Astrocyte (in vitro differentiated cells and primary cell): ENCODE measurements around the gene LBX1. TPM values are rescaled to one million over a fixed set of nuclear protein-coding genes. Genes with fewer than 3 reads are reported as not detected.

ENCODE experiments used
- DNase-seq: peaks from one replicate; pipeline ENCODE4 v3.0.0-alpha.2; 2010; ENCODE audit warnings: low read depth
- FAIRE-seq: peaks from 2 replicates; lab custom pipeline; 2011; peaks lifted over from hg19 to GRCh38; lab: Jason Lieb, UNC
- H2AFZ ChIP-seq: 2 replicates; pipeline ENCODE4 v1.6.0; 2012; ENCODE audit warnings: low read depth, low read length, inconsistent platforms
- H3K27ac ChIP-seq: 2 replicates; pipeline ENCODE4 v1.5.1; 2011; ENCODE audit warnings: low read depth, low read length, inconsistent platforms
- H3K27me3 ChIP-seq: 2 replicates; pipeline ENCODE4 v1.6.0; 2011; ENCODE audit warnings: low read length, inconsistent platforms; ENCODE audit not compliant: insufficient read depth
- H3K36me3 ChIP-seq: 2 replicates; pipeline ENCODE4 v1.5.1; 2011; ENCODE audit warnings: low read length, inconsistent platforms; ENCODE audit not compliant: insufficient read depth
- H3K4me1 ChIP-seq: 2 replicates; pipeline ENCODE4 v1.5.1; 2011; ENCODE audit warnings: low read length, inconsistent platforms; ENCODE audit not compliant: insufficient read depth
- H3K4me2 ChIP-seq: 2 replicates; pipeline ENCODE4 v1.6.0; 2012; ENCODE audit warnings: low read length, inconsistent platforms
- H3K4me3 ChIP-seq: 2 replicates; pipeline ENCODE4 v1.5.1; 2011; ENCODE audit warnings: low read depth, mild to moderate bottlenecking, low read length, inconsistent platforms; ENCODE audit not compliant: insufficient read depth
- H3K79me2 ChIP-seq: 2 replicates; pipeline ENCODE4 v1.6.0; 2012; ENCODE audit warnings: mild to moderate bottlenecking, low read length, inconsistent platforms; ENCODE audit not compliant: insufficient read depth
- H3K9ac ChIP-seq: 2 replicates; pipeline ENCODE4 v1.6.0; 2012; ENCODE audit warnings: mild to moderate bottlenecking, low read length, inconsistent platforms
- H3K9me3 ChIP-seq: 2 replicates; pipeline ENCODE4 v1.5.1; 2012; ENCODE audit warnings: low read depth, mild to moderate bottlenecking, low read length, inconsistent platforms; ENCODE audit not compliant: insufficient read depth
- H4K20me1 ChIP-seq: 2 replicates; pipeline ENCODE4 v1.6.0; 2012; ENCODE audit warnings: low read length, inconsistent platforms; ENCODE audit not compliant: insufficient read depth
- H3K27ac Mint-ChIP-seq: one replicate; pipeline ENCODE4 v1.8.0; 2021; ENCODE audit warnings: mild to moderate bottlenecking, mixed read lengths; ENCODE audit not compliant: unreplicated experiment
- H3K27me3 Mint-ChIP-seq: one replicate; pipeline ENCODE4 v1.8.0; 2021; ENCODE audit warnings: low read depth, mixed read lengths; ENCODE audit not compliant: unreplicated experiment
- H3K36me3 Mint-ChIP-seq: one replicate; pipeline ENCODE4 v1.8.0; 2021; ENCODE audit warnings: low read depth, mixed read lengths; ENCODE audit not compliant: unreplicated experiment
- H3K4me1 Mint-ChIP-seq: one replicate; pipeline ENCODE4 v1.8.0; 2021; ENCODE audit warnings: low read depth, mixed read lengths; ENCODE audit not compliant: unreplicated experiment
- H3K4me3 Mint-ChIP-seq: one replicate; pipeline ENCODE4 v1.8.0; 2021; ENCODE audit warnings: mild to moderate bottlenecking, moderate library complexity, mixed read lengths; ENCODE audit not compliant: unreplicated experiment
- H3K9me3 Mint-ChIP-seq: one replicate; pipeline ENCODE4 v1.8.0; 2021; ENCODE audit warnings: mild to moderate bottlenecking, mixed read lengths; ENCODE audit not compliant: unreplicated experiment
- EZH2 ChIP-seq: IDR thresholded peaks from 2 replicates; pipeline ENCODE4 v1.6.1; 2012; ENCODE audit warnings: mild to moderate bottlenecking, low read length, inconsistent platforms; ENCODE audit not compliant: insufficient read depth
- total RNA-seq: library from RNA; stranded (reverse); gene quantifications from 2 replicates; pipeline ENCODE4 v1.2.1, GENCODE V29; 2021
- TF ChIP-seq, protein P1 (sequence below): IDR thresholded peaks from 2 replicates; pipeline ENCODE4 v1.5.1; 2011; ENCODE audit warnings: low read depth, mild to moderate bottlenecking, inconsistent platforms, low read length, moderate library complexity; ENCODE audit not compliant: insufficient read depth

The LBX1 gene
- total RNA-seq, 1 donor from 2014 or later, result not detected

GRCh38 chr10:101260764-101261481 is 31.7 kb upstream of the LBX1 start:
- Mint-ChIP-seq H3K36me3 (no peaks in the 10 kb centered on the region), H3K27ac (no peak overlapping the region), H3K4me1 (peaks cover 3% of the 10 kb centered on the region), H3K4me3 (no peak overlapping the region), H3K27me3 (peaks cover 43% of the 10 kb centered on the region), H3K9me3 (peaks cover 6% of the 10 kb centered on the region)
- H3K36me3 ChIP-seq, result no peaks in the 10 kb centered on the region
- TF ChIP-seq, protein P1, sequence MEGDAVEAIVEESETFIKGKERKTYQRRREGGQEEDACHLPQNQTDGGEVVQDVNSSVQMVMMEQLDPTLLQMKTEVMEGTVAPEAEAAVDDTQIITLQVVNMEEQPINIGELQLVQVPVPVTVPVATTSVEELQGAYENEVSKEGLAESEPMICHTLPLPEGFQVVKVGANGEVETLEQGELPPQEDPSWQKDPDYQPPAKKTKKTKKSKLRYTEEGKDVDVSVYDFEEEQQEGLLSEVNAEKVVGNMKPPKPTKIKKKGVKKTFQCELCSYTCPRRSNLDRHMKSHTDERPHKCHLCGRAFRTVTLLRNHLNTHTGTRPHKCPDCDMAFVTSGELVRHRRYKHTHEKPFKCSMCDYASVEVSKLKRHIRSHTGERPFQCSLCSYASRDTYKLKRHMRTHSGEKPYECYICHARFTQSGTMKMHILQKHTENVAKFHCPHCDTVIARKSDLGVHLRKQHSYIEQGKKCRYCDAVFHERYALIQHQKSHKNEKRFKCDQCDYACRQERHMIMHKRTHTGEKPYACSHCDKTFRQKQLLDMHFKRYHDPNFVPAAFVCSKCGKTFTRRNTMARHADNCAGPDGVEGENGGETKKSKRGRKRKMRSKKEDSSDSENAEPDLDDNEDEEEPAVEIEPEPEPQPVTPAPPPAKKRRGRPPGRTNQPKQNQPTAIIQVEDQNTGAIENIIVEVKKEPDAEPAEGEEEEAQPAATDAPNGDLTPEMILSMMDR, result no peak
- TF ChIP-seq EZH2, result peak; percentile 37
- H4K20me1 ChIP-seq, result no peaks in the 10 kb centered on the region
- FAIRE-seq, result no peak
- H2AFZ ChIP-seq, result no peak overlapping the region
- H3K27ac ChIP-seq, result no peak overlapping the region
- H3K4me2 ChIP-seq, result no peak overlapping the region
- peaks cover 26% of the 10 kb centered on the region for H3K27me3 ChIP-seq
- no peak overlapping the region for H3K9ac ChIP-seq
- H3K9me3 ChIP-seq, result peaks cover 5% of the 10 kb centered on the region
- H3K79me2 ChIP-seq, result no peaks in the 10 kb centered on the region
- DNase-seq, result no peak
- H3K4me3 ChIP-seq, result no peak overlapping the region
- H3K4me1 ChIP-seq, result no peaks in the 10 kb centered on the region

DNA sequence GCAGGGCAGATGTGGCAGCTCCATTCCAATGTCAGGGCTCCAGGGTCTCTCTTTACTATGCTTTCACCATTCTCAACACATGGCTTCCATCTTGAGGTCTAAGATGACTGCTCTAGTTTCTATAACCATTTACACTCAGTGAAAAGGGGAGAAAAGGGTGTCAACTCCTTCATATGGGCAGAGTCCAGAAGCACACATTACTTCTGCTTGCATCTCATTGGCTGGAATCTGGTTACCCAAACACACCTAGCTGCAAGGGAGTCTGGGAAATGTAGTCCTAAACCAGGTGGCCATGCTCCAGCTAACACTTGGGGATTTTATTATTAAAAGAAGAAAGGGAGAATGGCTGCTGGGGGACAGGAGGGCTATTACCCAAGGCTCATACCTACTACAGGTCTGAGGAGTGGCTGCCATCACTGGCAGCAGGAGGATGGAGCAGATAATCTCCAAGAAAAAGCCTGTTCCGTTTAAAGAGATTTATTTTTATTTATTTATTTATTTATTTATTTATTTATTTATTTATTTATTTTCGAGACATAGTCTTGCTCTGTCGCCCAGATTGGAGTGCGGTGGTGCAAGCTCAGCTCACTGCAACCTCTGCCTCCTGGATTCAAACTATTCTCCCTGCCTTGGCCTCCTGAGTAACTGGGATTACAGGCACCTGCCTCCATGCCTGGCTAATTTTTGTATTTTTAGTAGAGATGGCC is 29.1 kb upstream of the LBX1 start:
- Histone ChIP-seq H3K4me3 (no peak overlapping the region), H3K27ac (no peak overlapping the region), H3K4me1 (no peaks in the 10 kb centered on the region), H3K79me2 (no peaks in the 10 kb centered on the region), H3K36me3 (no peaks in the 10 kb centered on the region), H3K9ac (no peak overlapping the region), H3K4me2 (no peak overlapping the region), H3K9me3 (peaks cover 5% of the 10 kb centered on the region), H2AFZ (no peak overlapping the region), H4K20me1 (no peaks in the 10 kb centered on the region), H3K27me3 (peaks cover 26% of the 10 kb centered on the region)
- DNase-seq, result no peak
- Mint-ChIP-seq H3K4me1 (peaks cover 2% of the 10 kb centered on the region), H3K9me3 (peaks cover 6% of the 10 kb centered on the region), H3K27ac (no peak overlapping the region), H3K27me3 (peaks cover 55% of the 10 kb centered on the region), H3K36me3 (no peaks in the 10 kb centered on the region), H3K4me3 (no peak overlapping the region)
- FAIRE-seq, result no peak
- TF ChIP-seq EZH2, result no peak
- TF ChIP-seq, protein P1, result no peak
